NCI-H1930 (cell line): ENCODE measurements around the gene MPDZ.
"Not testable (repeated sequence)": the region's sequence is repeated elsewhere in the genome, so short reads cannot be mapped to it uniquely, and the experiment has no call there.

ENCODE experiments used
- DNase-seq, 2 experiments: peaks; one replicate each; lab custom pipeline; 2025; lab: John Stamatoyannopoulos, UW

MPDZ gene

GRCh38 chr9:13267743-13268142 lies 11.7 kb downstream of the MPDZ start:
- DNase-seq: no peak

GRCh38 chr9:13266167-13266566 lies 13.3 kb downstream of the MPDZ start:
- no peak for DNase-seq

GRCh38 chr9:13264788-13265187 lies 14.7 kb downstream of the MPDZ start:
- no peak for DNase-seq

- no peak for DNase-seq
These were observed 16.0 kb downstream of the MPDZ start for GRCh38 chr9:13263511-13263910.

- no peak for DNase-seq
These were observed 26.6 kb downstream of the MPDZ start for GRCh38 chr9:13252852-13253251.

- DNase-seq: no peak
These were observed 35.3 kb downstream of the MPDZ start for GRCh38 chr9:13244181-13244580.

GRCh38 chr9:13241283-13241682 lies 38.2 kb downstream of the MPDZ start:
- DNase-seq: no peak

GRCh38 chr9:13239660-13240059 lies 39.8 kb downstream of the MPDZ start:
- DNase-seq: no peak

- no peak for DNase-seq
These were observed 40.3 kb downstream of the MPDZ start for GRCh38 chr9:13239208-13239607.

- DNase-seq: no peak
These were observed 44.6 kb downstream of the MPDZ start for GRCh38 chr9:13234932-13235331.

- no peak for DNase-seq
These were observed 51.1 kb downstream of the MPDZ start for GRCh38 chr9:13228431-13228830.

GRCh38 chr9:13224366-13224765 lies 55.1 kb downstream of the MPDZ start:
- no peak for DNase-seq

GRCh38 chr9:13222733-13223132 lies 56.8 kb downstream of the MPDZ start:
- not testable (repeated sequence) for DNase-seq

- no peak for DNase-seq
These were observed 57.8 kb downstream of the MPDZ start for GRCh38 chr9:13221741-13222140.

- no peak for DNase-seq
These were observed 58.7 kb downstream of the MPDZ start for GRCh38 chr9:13220837-13221236.

- DNase-seq: no peak
These were observed 63.5 kb downstream of the MPDZ start for GRCh38 chr9:13215791-13216554.

GRCh38 chr9:13213998-13214397 lies 65.5 kb downstream of the MPDZ start:
- no peak for DNase-seq

- DNase-seq: no peak
These were observed 66.2 kb downstream of the MPDZ start for GRCh38 chr9:13213337-13213736.

GRCh38 chr9:13210306-13210705 lies 69.2 kb downstream of the MPDZ start:
- DNase-seq: no peak

- DNase-seq: no peak
These were observed 70.0 kb downstream of the MPDZ start for GRCh38 chr9:13209498-13209897.

- no peak for DNase-seq
These were observed 73.7 kb downstream of the MPDZ start for GRCh38 chr9:13205824-13206223.

GRCh38 chr9:13190040-13190439 lies 89.5 kb downstream of the MPDZ start:
- DNase-seq: no peak

GRCh38 chr9:13189362-13189761 lies 90.1 kb downstream of the MPDZ start:
- no peak for DNase-seq

GRCh38 chr9:13186774-13187173 lies 92.7 kb downstream of the MPDZ start:
- DNase-seq: no peak
